ENCODE results near the gene SRSF7. TPM values are rescaled to one million over a fixed set of nuclear protein-coding genes. Genes with fewer than 3 reads are reported as not detected.

The SRSF7 gene
- total and polyA plus RNA-seq, 2 donors (not counting 3 experiments of a cell fraction or from before 2014, with no cell fraction given) = 165 to 202 TPM

DNA sequence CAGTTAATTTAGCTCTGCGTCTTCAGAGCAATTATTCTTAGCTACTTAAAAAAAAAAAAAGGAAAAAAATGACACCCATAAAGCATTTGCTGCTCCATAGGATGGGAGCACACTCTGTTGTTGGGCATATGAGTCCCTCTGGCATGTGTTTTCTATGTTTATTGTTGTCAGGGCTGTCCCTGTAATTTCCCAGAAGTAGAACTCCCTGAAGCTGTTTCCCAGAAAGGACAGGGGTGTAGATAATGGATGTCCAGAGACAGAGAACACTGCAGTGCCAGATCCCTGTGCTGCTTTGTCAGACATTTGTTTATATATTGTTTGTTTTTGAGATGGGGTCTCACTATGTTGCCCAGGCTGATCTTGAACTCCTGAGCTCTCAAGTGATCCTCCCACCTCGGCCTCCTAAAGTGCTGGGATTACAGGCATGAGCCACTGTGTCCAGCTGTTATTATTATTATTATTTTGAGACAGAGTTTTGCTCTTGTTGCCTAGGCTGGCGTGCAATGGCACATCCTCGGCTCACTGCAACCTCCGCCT is 52.6 kb downstream of the SRSF7 start:
- H3K4me2 ChIP-seq (ENCODE audit: insufficient read depth, low read length) = no peak overlapping the region
- dilution Hi-C loops (cut with MboI; ENCODE audit: extremely low pct_ligation_motif_present, low sequenced_read_pairs) (no loop called here), intact Hi-C loops (cut with micrococcal nuclease) (no loop called here)
- H3K36me3 ChIP-seq (ENCODE audit: control insufficient read depth in 2 of 2, extremely low read depth in 1 of 2, insufficient read depth in 2 of 2, low read length in 2 of 2) = no peaks in the 10 kb centered on the region
- H3K9ac ChIP-seq (replicated peaks; ENCODE audit: extremely low read depth, insufficient read depth, low read length) = no peak overlapping the region
- no peaks in the 10 kb centered on the region for H3K27me3 ChIP-seq (ENCODE audit: control insufficient read depth in 2 of 2, insufficient read depth in 2 of 2, low read length in 2 of 2)
- H3K4me3 ChIP-seq (replicated peaks in 1 of 3; ENCODE audit: insufficient read depth in 1 of 3, low read depth in 1 of 3, low read length in 3 of 3) = no peak overlapping the region
- no peak overlapping the region for H2AFZ ChIP-seq (ENCODE audit: low read depth, low read length)
- no peak for FAIRE-seq
- no peak for DNase-seq (ENCODE audit: low read depth, low spot score)
- no peaks in the 10 kb centered on the region for H3K4me1 ChIP-seq (ENCODE audit: control insufficient read depth, extremely low read depth, insufficient read depth, low read length)
- CTCF ChIA-PET = interaction anchor here (0.7 to 2.3 kb wide), 4 partner anchors 95 to 1303 kb away, joined by 3 to 5 read pairs (median 3); no protein-coding TSS in a partner anchor
- TF ChIP-seq, protein P1, sequence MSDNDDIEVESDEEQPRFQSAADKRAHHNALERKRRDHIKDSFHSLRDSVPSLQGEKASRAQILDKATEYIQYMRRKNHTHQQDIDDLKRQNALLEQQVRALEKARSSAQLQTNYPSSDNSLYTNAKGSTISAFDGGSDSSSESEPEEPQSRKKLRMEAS (IDR thresholded peaks at IDR 0.05; ENCODE audit: insufficient read depth, insufficient read length) = no peak
- TF ChIP-seq MYC (IDR thresholded peaks at IDR 0.05; ENCODE audit: low read depth, low read length) (no peak), POLR2A (IDR thresholded peaks at IDR 0.05; ENCODE audit: low read depth, low read length) (no peak), EZH2 (IDR thresholded peaks at IDR 0.05; ENCODE audit: borderline replicate concordance, low read depth, low read length, severe bottlenecking) (no peak), JUN (IDR thresholded peaks at IDR 0.05; ENCODE audit: borderline replicate concordance, insufficient read depth, insufficient read length, low read depth) (no peak), FOS (IDR thresholded peaks at IDR 0.05; ENCODE audit: borderline replicate concordance, insufficient read depth, low read length) (no peak), GATA2 (IDR thresholded peaks at IDR 0.05; ENCODE audit: insufficient read depth, insufficient read length, low read depth, low read length) (no peak), POLR2AphosphoS5 (IDR thresholded peaks at IDR 0.05; ENCODE audit: insufficient read depth, low read depth, low read length) (no peak)
- TF ChIP-seq, protein P2, sequence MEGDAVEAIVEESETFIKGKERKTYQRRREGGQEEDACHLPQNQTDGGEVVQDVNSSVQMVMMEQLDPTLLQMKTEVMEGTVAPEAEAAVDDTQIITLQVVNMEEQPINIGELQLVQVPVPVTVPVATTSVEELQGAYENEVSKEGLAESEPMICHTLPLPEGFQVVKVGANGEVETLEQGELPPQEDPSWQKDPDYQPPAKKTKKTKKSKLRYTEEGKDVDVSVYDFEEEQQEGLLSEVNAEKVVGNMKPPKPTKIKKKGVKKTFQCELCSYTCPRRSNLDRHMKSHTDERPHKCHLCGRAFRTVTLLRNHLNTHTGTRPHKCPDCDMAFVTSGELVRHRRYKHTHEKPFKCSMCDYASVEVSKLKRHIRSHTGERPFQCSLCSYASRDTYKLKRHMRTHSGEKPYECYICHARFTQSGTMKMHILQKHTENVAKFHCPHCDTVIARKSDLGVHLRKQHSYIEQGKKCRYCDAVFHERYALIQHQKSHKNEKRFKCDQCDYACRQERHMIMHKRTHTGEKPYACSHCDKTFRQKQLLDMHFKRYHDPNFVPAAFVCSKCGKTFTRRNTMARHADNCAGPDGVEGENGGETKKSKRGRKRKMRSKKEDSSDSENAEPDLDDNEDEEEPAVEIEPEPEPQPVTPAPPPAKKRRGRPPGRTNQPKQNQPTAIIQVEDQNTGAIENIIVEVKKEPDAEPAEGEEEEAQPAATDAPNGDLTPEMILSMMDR (IDR thresholded peaks at IDR 0.05; ENCODE audit: extremely low read depth in 1 of 2, insufficient read depth in 1 of 2, low read depth in 1 of 2, low read length in 2 of 2) = no peak
- H3K9me1 ChIP-seq (replicated peaks; ENCODE audit: control insufficient read depth, extremely low read depth, insufficient read depth, low read length) = no peaks in the 10 kb centered on the region
- BruUV-seq (replicated peaks) = no TSS peak
- POLR2A ChIA-PET = interaction anchor here (1.2 kb wide), 1 partner anchor 53 kb away, joined by 3 read pairs; the partner anchor contains the start of gene SRSF7
- no peaks in the 10 kb centered on the region for H3K79me2 ChIP-seq (ENCODE audit: control insufficient read depth, insufficient read depth, low read length)
- no peak overlapping the region for H3K27ac ChIP-seq (ENCODE audit: insufficient read depth, low read depth, low read length)
- no peaks in the 10 kb centered on the region for H3K9me3 ChIP-seq (replicated peaks; ENCODE audit: control insufficient read depth, insufficient read depth, low read length)
- H4K20me1 ChIP-seq (replicated peaks; ENCODE audit: control insufficient read depth, extremely low read depth, insufficient read depth, low read length) = no peaks in the 10 kb centered on the region

Measured in endothelial cell of umbilical vein (primary cell).